ENCODE measurements around the gene TMEM131L.
"Not testable (repeated sequence)": the region's sequence is repeated elsewhere in the genome, so short reads cannot be mapped to it uniquely, and the experiment has no call there.

Gene TMEM131L

GRCh38 chr4:153447175-153447905 is 18.8 kb upstream of the TMEM131L start:
- DNase-seq (ENCODE audit: low spot score) = no peak

GRCh38 chr4:153448003-153448731 is 18.0 kb upstream of the TMEM131L start:
- DNase-seq (ENCODE audit: low spot score) = no peak

DNA sequence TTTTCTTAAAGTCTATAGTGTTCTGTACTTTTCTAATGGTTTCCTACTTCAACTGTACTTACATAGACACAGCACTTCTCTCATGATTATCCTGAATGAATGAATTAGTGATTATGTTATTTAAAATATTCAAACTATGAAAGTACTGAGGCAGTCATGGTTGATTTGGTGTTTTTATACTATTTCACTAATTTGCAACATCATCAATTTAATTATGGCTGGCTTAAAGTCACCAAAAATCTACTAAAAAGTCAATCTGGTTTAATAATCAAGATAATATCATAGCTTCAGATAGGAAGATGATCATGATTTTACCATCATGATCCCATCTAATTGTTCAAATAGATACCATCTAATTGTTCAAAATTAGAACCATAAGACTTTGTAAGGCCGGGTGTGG is 16.8 kb upstream of the TMEM131L start:
- no peak for DNase-seq (ENCODE audit: low spot score)

- DNase-seq (ENCODE audit: low spot score) = no peak
These were observed 15.6 kb upstream of the TMEM131L start for GRCh38 chr4:153450544-153450917.

DNA sequence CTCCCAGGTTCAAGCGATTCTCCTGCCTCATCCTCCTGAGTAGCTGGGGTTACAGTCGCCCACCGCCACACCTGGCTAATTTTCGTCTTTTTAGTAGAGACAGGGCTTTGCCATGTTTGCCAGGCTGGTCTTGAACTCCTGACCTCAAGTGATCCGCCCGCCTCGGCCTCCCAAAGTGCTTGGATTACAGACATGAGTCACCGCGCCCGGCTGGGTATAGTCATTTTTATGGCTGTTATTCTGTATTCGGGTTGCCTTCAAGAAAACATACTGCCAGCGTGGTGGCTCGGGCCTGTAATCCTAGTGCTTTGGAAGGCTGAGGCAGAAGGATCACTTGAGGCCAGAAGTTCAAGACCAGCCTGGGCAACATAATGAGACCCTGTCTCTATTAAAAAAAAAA is 15.0 kb upstream of the TMEM131L start:
- not testable (repeated sequence) for DNase-seq (ENCODE audit: low spot score)

DNA sequence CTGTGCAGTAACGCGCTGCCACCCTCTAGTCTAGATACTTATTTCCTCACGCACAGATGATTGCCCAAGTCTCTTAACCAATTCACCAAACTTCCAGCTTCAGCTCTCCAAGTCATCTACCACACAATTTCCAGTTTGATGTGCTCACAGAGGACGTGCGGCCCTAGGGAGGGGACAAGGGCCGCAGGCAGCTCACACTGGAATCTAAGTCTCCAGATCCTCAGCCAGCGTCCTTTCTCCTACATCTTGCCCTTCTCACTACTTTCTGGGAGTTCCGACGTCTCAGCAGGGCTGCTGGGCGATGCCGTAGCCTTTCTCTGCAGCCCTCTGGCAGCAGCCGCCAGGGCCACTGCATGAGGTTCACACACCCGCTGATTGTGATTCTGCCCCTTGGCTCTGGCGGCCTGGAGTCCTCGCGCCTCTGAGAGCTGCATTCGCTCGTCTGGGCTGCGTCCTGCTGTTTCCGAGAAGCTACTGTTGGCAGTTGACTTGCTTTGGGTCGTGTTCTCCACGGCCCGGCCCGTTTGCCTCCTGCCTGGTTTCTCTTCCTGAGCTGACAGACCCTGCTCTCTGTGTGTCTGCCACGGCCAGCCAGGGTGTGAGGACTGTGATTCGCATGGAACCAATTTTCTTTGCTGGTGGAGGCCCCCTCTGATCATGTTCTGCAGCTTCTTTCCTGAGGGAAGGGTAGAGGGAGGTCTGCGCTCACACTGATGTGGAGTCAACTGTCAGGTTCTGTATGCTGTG is 14.1 kb upstream of the TMEM131L start:
- DNase-seq (ENCODE audit: low spot score) = no peak

DNA sequence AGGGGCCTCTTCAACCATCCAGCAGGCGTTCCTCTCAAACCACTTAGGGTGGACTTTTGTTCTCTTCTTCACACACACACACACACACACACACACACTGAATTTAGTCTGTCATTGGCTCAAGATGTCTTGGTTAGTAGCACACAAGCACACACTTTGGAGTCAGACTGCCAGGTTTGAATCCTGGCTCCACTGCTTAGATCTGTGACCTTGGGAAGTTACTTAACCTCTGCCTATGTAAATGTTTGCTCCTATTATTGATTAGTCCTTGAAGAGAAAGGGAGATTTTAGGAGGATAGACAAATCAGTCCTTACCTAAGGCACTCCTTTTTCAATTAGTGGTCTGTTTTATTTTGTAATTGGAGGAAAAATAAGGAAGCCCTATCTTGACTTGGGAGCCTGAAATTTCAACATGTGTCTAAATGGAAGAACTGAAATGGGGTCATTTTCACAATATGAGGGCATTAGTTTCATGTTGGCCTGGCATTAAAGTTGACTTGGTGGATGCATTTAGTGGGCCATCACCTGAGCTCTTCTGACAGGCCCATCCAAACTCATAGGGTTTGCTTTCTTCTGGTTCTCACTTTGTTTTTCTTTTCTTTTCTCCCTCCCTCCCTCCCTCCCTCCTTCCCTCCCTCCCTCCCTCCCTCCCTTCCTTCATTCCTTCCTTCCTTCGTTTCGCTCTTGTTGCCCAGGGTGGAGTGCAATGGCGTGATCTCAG is 13.3 kb upstream of the TMEM131L start:
- no peak for DNase-seq (ENCODE audit: low spot score)

GRCh38 chr4:153453402-153453801 is 12.8 kb upstream of the TMEM131L start:
- DNase-seq (ENCODE audit: low spot score) = no peak

DNA sequence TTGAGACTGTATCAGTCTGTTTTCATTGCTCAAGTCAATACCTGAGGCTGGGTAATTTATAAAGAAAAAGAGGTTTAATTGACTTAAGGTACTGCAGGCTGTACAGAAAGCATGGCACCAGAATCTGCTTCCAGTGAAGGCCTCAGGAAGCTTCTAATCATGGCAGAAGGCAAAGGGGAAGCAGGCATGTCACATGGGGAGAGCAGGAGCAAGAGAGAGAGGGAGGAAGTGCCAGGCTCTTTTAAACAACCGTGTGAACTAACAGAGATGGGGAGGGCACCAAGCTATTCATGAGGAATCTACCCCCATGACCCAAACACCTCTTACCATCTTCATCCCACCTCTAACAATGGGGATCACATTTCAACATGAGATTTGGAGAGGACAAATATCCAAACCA is 7.2 kb upstream of the TMEM131L start:
- DNase-seq (ENCODE audit: low spot score) = no peak

DNA sequence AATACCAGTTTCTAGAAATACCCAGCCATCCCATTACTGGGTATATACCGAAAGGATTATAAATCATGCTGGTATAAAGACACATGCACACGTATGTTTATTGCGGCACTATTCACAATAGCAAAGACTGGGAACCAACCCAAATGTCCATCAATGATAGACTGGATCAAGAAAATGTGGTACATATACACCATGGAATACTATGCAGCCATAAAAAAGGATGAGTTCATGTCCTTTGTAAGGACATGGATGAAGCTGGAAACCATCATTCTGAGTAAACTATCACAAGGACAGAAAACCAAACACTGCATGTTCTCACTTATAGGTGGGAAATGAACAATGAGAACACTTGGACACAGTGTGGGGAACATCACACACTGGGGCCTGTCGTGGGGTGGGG is 4.6 kb upstream of the TMEM131L start:
- not testable (repeated sequence) for DNase-seq (ENCODE audit: low spot score)

DNA sequence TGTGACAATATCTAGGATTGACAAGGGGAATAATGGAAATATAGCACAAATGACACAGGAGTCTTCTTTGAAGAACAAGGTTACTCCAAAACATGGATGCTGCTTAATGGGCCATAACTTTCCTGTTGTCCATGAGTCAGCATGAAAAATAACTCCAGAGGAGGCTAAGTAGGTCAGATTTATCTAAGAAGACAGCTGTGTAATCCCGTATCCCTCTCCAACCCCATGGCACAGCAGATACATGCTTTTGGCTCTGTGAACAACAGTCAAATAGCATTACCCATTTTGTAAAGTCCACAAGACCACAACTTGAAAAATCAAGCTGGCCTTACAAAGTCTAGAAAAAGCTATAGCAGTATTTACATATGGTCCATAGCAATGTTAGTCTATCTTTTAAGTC is 2.1 kb upstream of the TMEM131L start:
- DNase-seq (ENCODE audit: low spot score) = peak; percentile 46

DNA sequence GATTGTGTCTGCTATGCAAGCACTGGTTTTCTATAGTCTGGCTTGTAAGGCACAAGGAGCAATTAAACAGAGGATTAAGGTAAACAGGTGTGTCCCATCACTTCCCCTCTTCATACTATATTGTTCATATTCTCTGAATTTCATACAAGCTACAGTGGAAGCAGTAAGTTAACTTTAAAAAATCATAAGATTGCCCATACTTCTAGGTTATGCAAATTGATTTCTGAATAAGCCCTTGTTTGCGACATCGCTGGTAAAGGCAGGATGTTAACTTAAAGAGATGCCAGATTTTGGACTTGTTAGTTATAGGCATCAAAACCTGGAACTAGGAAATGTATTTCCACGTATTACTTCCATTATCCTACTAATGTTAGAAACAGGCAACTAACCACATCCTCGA is 1.0 kb upstream of the TMEM131L start:
- peak; percentile 73 for DNase-seq (ENCODE audit: low spot score)

DNA sequence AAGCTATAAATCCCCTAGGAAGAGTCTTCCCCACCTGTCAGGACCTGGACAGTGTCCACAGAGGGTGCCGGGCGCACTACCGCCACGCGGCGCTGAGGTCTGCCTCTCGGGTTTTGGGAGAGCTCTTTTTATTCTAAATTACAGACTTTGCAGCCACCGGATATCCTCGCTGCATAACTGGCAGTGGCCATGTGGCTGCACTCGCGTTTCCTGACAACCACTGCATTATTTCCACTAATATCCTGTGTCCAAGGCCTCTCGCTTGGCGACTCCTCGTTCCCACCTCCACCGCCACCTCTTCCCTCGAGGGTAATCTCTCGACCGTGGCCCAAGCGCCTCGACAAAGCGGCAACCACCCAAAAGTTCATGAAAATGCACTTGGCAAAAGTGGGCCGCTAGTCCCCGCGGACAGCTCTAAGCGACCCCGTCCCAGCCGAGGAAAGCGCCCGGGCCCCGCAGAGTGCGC is 512 bp upstream of the TMEM131L start:
- peak; percentile 72 for DNase-seq (ENCODE audit: low spot score)

DNA sequence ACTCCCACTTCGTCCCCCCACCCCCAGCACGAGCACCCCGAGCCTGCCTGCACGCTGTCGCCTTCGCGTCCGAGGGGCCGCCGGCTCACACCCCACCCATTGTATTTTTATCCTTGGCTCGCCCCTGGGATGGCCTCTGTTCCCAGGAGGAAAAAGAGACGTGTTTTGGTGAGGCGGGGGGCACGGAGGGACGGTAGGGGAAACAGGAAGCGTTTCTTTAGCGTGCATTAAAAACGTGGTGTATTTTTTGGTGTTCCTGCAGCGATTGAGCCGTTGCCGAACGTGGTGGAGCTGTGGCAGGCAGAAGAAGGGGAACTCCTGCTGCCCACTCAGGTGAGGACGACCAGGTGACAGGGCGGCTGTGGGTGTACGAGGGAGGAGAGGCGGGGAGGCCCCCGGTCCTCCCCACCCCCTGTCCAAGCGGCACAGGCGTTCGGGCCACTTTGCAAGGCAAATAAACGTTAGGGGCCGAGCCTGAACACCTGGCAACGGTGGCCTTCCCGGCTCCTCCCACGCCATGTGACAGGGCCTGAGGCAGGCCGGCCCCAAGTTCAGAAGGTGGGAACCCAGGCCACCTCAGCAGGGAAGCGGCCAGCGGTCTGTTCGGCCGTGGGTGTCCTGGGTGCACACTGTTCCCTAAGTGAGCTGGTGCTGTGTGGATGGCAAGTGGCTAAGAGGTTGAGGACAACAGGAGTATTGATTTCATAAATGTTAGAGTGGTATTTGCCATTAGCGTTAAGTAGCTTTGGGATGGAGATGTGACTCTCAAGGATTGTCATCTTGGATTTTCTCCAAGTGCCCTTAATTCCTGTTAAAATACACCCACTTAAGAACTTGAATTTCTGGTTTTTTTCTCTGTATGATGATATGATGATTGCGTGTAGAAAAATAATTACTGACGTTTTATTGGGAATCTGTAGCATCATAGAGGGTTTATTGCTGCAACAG is 1.1 kb downstream of the TMEM131L start:
- peak; percentile 95 for DNase-seq (ENCODE audit: low spot score)

DNA sequence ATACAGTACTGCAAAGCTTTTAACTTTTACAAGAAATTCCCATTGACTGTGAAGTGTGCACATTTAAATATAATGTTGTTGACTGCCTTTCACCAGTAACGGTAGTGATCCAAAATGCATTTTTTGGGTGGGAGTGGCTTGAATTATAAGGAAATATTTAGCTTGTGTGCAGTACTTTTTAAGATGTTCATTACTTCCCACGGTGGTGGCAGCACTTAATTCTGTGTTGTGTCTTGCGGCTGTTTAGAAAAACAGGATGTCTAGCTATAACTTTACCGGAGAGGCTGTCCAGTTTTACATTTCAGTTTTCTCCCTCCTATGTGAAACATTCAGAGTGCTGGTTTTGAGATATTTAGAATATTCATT is 1.7 kb downstream of the TMEM131L start:
- peak; percentile 80 for DNase-seq (ENCODE audit: low spot score)

DNA sequence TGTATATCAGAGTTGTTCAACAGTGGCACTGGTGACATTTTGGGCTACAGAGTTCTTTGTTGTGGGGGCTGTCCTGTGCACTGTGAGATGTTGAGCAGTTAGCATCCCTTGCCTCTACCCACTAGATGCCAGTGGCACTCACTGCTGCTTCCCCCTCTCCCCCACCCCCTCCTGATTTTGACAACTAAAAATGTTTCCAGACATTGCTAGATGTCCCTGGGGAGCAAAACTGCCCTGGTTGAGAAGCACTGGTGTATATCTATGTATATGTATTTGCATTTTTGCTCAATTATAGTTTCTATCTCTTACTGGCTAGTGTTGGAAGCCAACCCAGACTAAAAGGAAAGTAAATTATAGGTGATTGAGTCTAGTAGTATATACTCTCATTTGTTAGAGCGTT is 2.4 kb downstream of the TMEM131L start:
- peak; percentile 91 for DNase-seq (ENCODE audit: low spot score)

- DNase-seq (ENCODE audit: low spot score) = no peak
These were observed 2.9 kb downstream of the TMEM131L start for GRCh38 chr4:153469031-153469430.

- not testable (repeated sequence) for DNase-seq (ENCODE audit: low spot score)
These were observed 5.0 kb downstream of the TMEM131L start for GRCh38 chr4:153471071-153471697.

GRCh38 chr4:153471698-153472093 is 5.5 kb downstream of the TMEM131L start:
- DNase-seq (ENCODE audit: low spot score) = peak; percentile 52
